Bronchial epithelial cell (primary cell): ENCODE data around the gene TBL1X. TPM values are rescaled to one million over a fixed set of nuclear protein-coding genes. Genes with fewer than 3 reads are reported as not detected.

Experiments
- DNase-seq: peaks from one replicate; pipeline ENCODE4 v3.0.0-alpha.2; 2010; ENCODE audit warnings: low read depth
- FAIRE-seq: peaks from 2 replicates; lab custom pipeline; 2011; peaks lifted over from hg19 to GRCh38; lab: Jason Lieb, UNC
- H3K27me3 ChIP-seq: 2 replicates; pipeline ENCODE4 v1.5.1; 2011; ENCODE audit warnings: low read length; ENCODE audit not compliant: control insufficient read depth, insufficient read depth
- H3K36me3 ChIP-seq: 2 replicates; pipeline ENCODE4 v1.5.1; 2011; ENCODE audit warnings: low read length; ENCODE audit not compliant: control insufficient read depth, insufficient read depth
- H3K4me3 ChIP-seq: 2 replicates; pipeline ENCODE4 v1.5.1; 2011; ENCODE audit warnings: mild to moderate bottlenecking, low read depth, low read length, control low read depth
- CTCF ChIP-seq: IDR thresholded peaks from 2 replicates; pipeline ENCODE4 v1.5.1; 2011; ENCODE audit warnings: mild to moderate bottlenecking, moderate library complexity, low read length, control low read depth, inconsistent platforms; ENCODE audit not compliant: insufficient read depth, severe bottlenecking
- total RNA-seq: library from RNA; depleted of rRNA; stranded (reverse); fragments of >200 nt; gene quantifications from 2 replicates; pipeline ENCODE4 v1.2.1, GENCODE V29; 2014

The TBL1X gene
- total RNA-seq, 1 donor from 2014 or later, result 14.2 TPM

GRCh38 chrX:9707306-9708033 is 242.6 kb downstream of the TBL1X start:
- TF ChIP-seq CTCF, result no peak
- no peaks in the 10 kb centered on the region for H3K27me3 ChIP-seq
- no peak for DNase-seq
- no peak overlapping the region for H3K4me3 ChIP-seq
- FAIRE-seq, result no peak
- H3K36me3 ChIP-seq, result peaks cover 7% of the 10 kb centered on the region

- DNase-seq (no peak), FAIRE-seq (no peak)
- Histone ChIP-seq H3K4me3 (no peak overlapping the region), H3K27me3 (no peaks in the 10 kb centered on the region), H3K36me3 (peaks cover 7% of the 10 kb centered on the region)
- no peak for TF ChIP-seq CTCF
Measured at GRCh38 chrX:9708086-9708485, 243.2 kb downstream of the TBL1X start.

- peak; percentile 84 for TF ChIP-seq CTCF
- Histone ChIP-seq H3K27me3 (no peaks in the 10 kb centered on the region), H3K4me3 (no peak overlapping the region), H3K36me3 (peaks cover 7% of the 10 kb centered on the region)
- DNase-seq (peak; percentile 29), FAIRE-seq (peak; percentile 86)
Measured at GRCh38 chrX:9708923-9709553, 244.2 kb downstream of the TBL1X start.

GRCh38 chrX:9710332-9710731 is 245.5 kb downstream of the TBL1X start:
- Histone ChIP-seq H3K4me3 (no peak overlapping the region), H3K27me3 (no peaks in the 10 kb centered on the region), H3K36me3 (peaks cover 7% of the 10 kb centered on the region)
- FAIRE-seq (no peak), DNase-seq (no peak)
- TF ChIP-seq CTCF, result no peak

GRCh38 chrX:9717376-9717775 is 252.5 kb downstream of the TBL1X start:
- no peak for TF ChIP-seq CTCF
- FAIRE-seq (no peak), DNase-seq (no peak)
- H3K4me3 ChIP-seq, result no peak overlapping the region
- no peaks in the 10 kb centered on the region for H3K36me3 ChIP-seq
- no peaks in the 10 kb centered on the region for H3K27me3 ChIP-seq

GRCh38 chrX:9724711-9725110 is 259.9 kb downstream of the TBL1X start:
- DNase-seq, result peak; percentile 35

More at GRCh38 chrX:9724711-9725110, 259.9 kb downstream of the TBL1X start:
- H3K4me3 ChIP-seq, result no peak overlapping the region
- H3K27me3 ChIP-seq, result no peaks in the 10 kb centered on the region
- FAIRE-seq, result no peak
- H3K36me3 ChIP-seq, result no peaks in the 10 kb centered on the region
- no peak for TF ChIP-seq CTCF
